Measurements from ENCODE around the gene PHRF1.
A peak's percentile ranks its signal among the peaks of the same experiment; 100 is the strongest.

PHRF1 gene

GRCh38 chr11:616320-617198 is 40.3 kb downstream of the PHRF1 start:
- DNase-seq, result no peak

- DNase-seq, result no peak
Measured at GRCh38 chr11:617199-617911, 41.1 kb downstream of the PHRF1 start.

- no peak for DNase-seq
Measured at GRCh38 chr11:617912-618682, 41.8 kb downstream of the PHRF1 start.

GRCh38 chr11:618856-619627 is 42.8 kb downstream of the PHRF1 start:
- no peak for DNase-seq

- no peak for DNase-seq
Measured at GRCh38 chr11:619628-620050, 43.4 kb downstream of the PHRF1 start.

- no peak for DNase-seq
Measured at GRCh38 chr11:620201-620600, 43.9 kb downstream of the PHRF1 start.

GRCh38 chr11:620935-621814 is 44.9 kb downstream of the PHRF1 start:
- DNase-seq, result no peak

GRCh38 chr11:621838-622237 is 45.6 kb downstream of the PHRF1 start:
- DNase-seq, result no peak

- DNase-seq, result no peak
Measured at GRCh38 chr11:623349-623869, 47.1 kb downstream of the PHRF1 start.

- no peak for DNase-seq
Measured at GRCh38 chr11:623999-624704, 47.9 kb downstream of the PHRF1 start.

GRCh38 chr11:624705-625635 is 48.7 kb downstream of the PHRF1 start, which contains the start of gene CDHR5:
Gene CDHR5, minus strand, starts transcription at chr11:624955. Its CDS starts 53 bp downstream, at chr11:624902.
- DNase-seq, result no peak

GRCh38 chr11:625636-626268 is 49.5 kb downstream of the PHRF1 start:
- no peak for DNase-seq

GRCh38 chr11:626475-627307 is 50.4 kb downstream of the PHRF1 start, which contains the start of gene SCT:
Gene SCT, minus strand, starts transcription at chr11:627181. Its CDS starts 38 bp downstream, at chr11:627143.
- no peak for DNase-seq

- no peak for DNase-seq
Measured at GRCh38 chr11:627308-627576, 51.0 kb downstream of the PHRF1 start.

- no peak for DNase-seq
Measured at GRCh38 chr11:628056-628455, 51.8 kb downstream of the PHRF1 start.

GRCh38 chr11:629237-629583 is 52.9 kb downstream of the PHRF1 start:
- DNase-seq, result peak; percentile 56

GRCh38 chr11:630871-631270 is 54.6 kb downstream of the PHRF1 start:
- DNase-seq, result no peak

- DNase-seq, result no peak
Measured at GRCh38 chr11:635945-636510, 59.8 kb downstream of the PHRF1 start.

Measured in CD4-positive, alpha-beta T cell treated with Interferon gamma for 1 hour (primary cell).